ENCODE data around the gene GPN2. TPM values are rescaled to one million over a fixed set of nuclear protein-coding genes. Genes with fewer than 3 reads are reported as not detected.

GPN2 gene
- total RNA-seq, 1 experiment from 2014 or later, result 23.4 TPM

GRCh38 chr1:26855636-26856035 lies 34.4 kb downstream of the GPN2 start:
- no peak for DNase-seq
- no peak overlapping the region for H3K27ac Mint-ChIP-seq (ENCODE audit: unreplicated experiment)
- no peaks in the 10 kb centered on the region for H3K36me3 Mint-ChIP-seq (ENCODE audit: insufficient read depth, unreplicated experiment)
- H3K4me3 Mint-ChIP-seq (ENCODE audit: low read depth, unreplicated experiment), result no peak overlapping the region
- no peak for TF ChIP-seq CTCF (IDR thresholded peaks at IDR 0.05; ENCODE audit: unreplicated experiment)
- H3K27me3 Mint-ChIP-seq (ENCODE audit: unreplicated experiment), result no peaks in the 10 kb centered on the region
- no TSS peak for BruUV-seq (replicated peaks)
- CTCF ChIA-PET, result no interaction called here
- no peaks in the 10 kb centered on the region for H3K9me3 Mint-ChIP-seq (ENCODE audit: low read depth, unreplicated experiment)
- intact Hi-C loops (cut with micrococcal nuclease; ENCODE audit: unreplicated experiment), result no loop called here
- H3K4me1 Mint-ChIP-seq (ENCODE audit: low read depth, unreplicated experiment), result no peaks in the 10 kb centered on the region

- BruUV-seq (replicated peaks), result TSS peak; percentile 13
- Mint-ChIP-seq H3K4me1 (ENCODE audit: low read depth, unreplicated experiment) (peaks cover 3% of the 10 kb centered on the region), H3K27me3 (ENCODE audit: unreplicated experiment) (no peaks in the 10 kb centered on the region), H3K27ac (ENCODE audit: unreplicated experiment) (no peak overlapping the region), H3K4me3 (ENCODE audit: low read depth, unreplicated experiment) (no peak overlapping the region), H3K9me3 (ENCODE audit: low read depth, unreplicated experiment) (no peaks in the 10 kb centered on the region), H3K36me3 (ENCODE audit: insufficient read depth, unreplicated experiment) (no peaks in the 10 kb centered on the region)
- TF ChIP-seq CTCF (IDR thresholded peaks at IDR 0.05; ENCODE audit: unreplicated experiment), result no peak
- CTCF ChIA-PET, result no interaction called here
- intact Hi-C loops (cut with micrococcal nuclease; ENCODE audit: unreplicated experiment), result no loop called here
- DNase-seq, result no peak
Measured at GRCh38 chr1:26854906-26855305, 35.2 kb downstream of the GPN2 start.

- no peak overlapping the region for H3K4me3 Mint-ChIP-seq (ENCODE audit: low read depth, unreplicated experiment)
- no peak for DNase-seq
- intact Hi-C loops (cut with micrococcal nuclease; ENCODE audit: unreplicated experiment), result loop anchor here (1.0 kb wide), 1 partner anchor 25 kb away; no protein-coding TSS in a partner anchor
- peaks cover 12% of the 10 kb centered on the region for H3K4me1 Mint-ChIP-seq (ENCODE audit: low read depth, unreplicated experiment)
- CTCF ChIA-PET, result no interaction called here
- H3K36me3 Mint-ChIP-seq (ENCODE audit: insufficient read depth, unreplicated experiment), result no peaks in the 10 kb centered on the region
- TF ChIP-seq CTCF (IDR thresholded peaks at IDR 0.05; ENCODE audit: unreplicated experiment), result peak; percentile 14
- no TSS peak for BruUV-seq (replicated peaks)
- no peaks in the 10 kb centered on the region for H3K9me3 Mint-ChIP-seq (ENCODE audit: low read depth, unreplicated experiment)
- H3K27ac Mint-ChIP-seq (ENCODE audit: unreplicated experiment), result no peak overlapping the region
- no peaks in the 10 kb centered on the region for H3K27me3 Mint-ChIP-seq (ENCODE audit: unreplicated experiment)
Measured at GRCh38 chr1:26853600-26853999, 36.5 kb downstream of the GPN2 start.

- TF ChIP-seq CTCF (IDR thresholded peaks at IDR 0.05; ENCODE audit: unreplicated experiment), result peak; percentile 70
- Mint-ChIP-seq H3K4me1 (ENCODE audit: low read depth, unreplicated experiment) (peaks cover 17% of the 10 kb centered on the region), H3K9me3 (ENCODE audit: low read depth, unreplicated experiment) (no peaks in the 10 kb centered on the region), H3K27ac (ENCODE audit: unreplicated experiment) (no peak overlapping the region), H3K36me3 (ENCODE audit: insufficient read depth, unreplicated experiment) (no peaks in the 10 kb centered on the region), H3K4me3 (ENCODE audit: low read depth, unreplicated experiment) (no peak overlapping the region), H3K27me3 (ENCODE audit: unreplicated experiment) (no peaks in the 10 kb centered on the region)
- intact Hi-C loops (cut with micrococcal nuclease; ENCODE audit: unreplicated experiment), result loop anchor here (1.0 kb wide), 1 partner anchor 25 kb away; no protein-coding TSS in a partner anchor
- DNase-seq, result peak; percentile 93
- BruUV-seq (replicated peaks), result no TSS peak
- CTCF ChIA-PET, result no interaction called here
Measured at GRCh38 chr1:26853156-26853555, 36.9 kb downstream of the GPN2 start.

Data from Calu3 (cell line).